ENCODE data around the gene FBLIM1.

The FBLIM1 gene

GRCh38 chr1:15770313-15770962, 11.8 kb downstream of the FBLIM1 start:
- no peak overlapping the region for H3K4me3 ChIP-seq (ENCODE audit: low read depth, low read length)
- POLR2A ChIA-PET = no interaction called here
- no peaks in the 10 kb centered on the region for H3K9me3 ChIP-seq (ENCODE audit: control insufficient read depth, insufficient read depth, low read depth, low read length)
- peaks cover 4 to 79% of the 10 kb centered on the region in 2 experiments; a peak in 2 of 3 replicates for H3K36me3 ChIP-seq (ENCODE audit: control insufficient read depth in 2 of 2, insufficient read depth in 1 of 2, low read length in 2 of 2)
- CTCF ChIA-PET = interaction anchor here (2.2 kb wide), 1 partner anchor 21 kb away, joined by 5 read pairs; no protein-coding TSS in a partner anchor
- H3K27ac ChIP-seq (ENCODE audit: extremely low read depth, low read depth, low read length) = no peak overlapping the region
- H3K4me1 ChIP-seq (ENCODE audit: control insufficient read depth, insufficient read depth, low read length) = no peaks in the 10 kb centered on the region
- TF ChIP-seq ZNF335 (tag by site-specific recombination; conservative IDR thresholded peaks at IDR 0.05) (no peak), MYNN (tag by site-specific recombination; IDR thresholded peaks at IDR 0.05; ENCODE audit: borderline replicate concordance) (no peak), KLF10 (tag by site-specific recombination; IDR thresholded peaks at IDR 0.05) (no peak), ZNF184 (tag by site-specific recombination; IDR thresholded peaks at IDR 0.05) (no peak), ZNF488 (tag by site-specific recombination; IDR thresholded peaks at IDR 0.05) (no peak), ZNF280C (tag by site-specific recombination; IDR thresholded peaks at IDR 0.05) (no peak), FEZF1 (tag by site-specific recombination; IDR thresholded peaks at IDR 0.05) (no peak), ELK4 (IDR thresholded peaks at IDR 0.05; ENCODE audit: borderline replicate concordance, low read depth, low read length) (no peak), ZNF639 (tag by site-specific recombination; IDR thresholded peaks at IDR 0.05) (no peak), ZNF529 (tag by site-specific recombination; IDR thresholded peaks at IDR 0.05; ENCODE audit: insufficient replicate concordance) (no peak), ZNF561 (tag by site-specific recombination; IDR thresholded peaks at IDR 0.05; ENCODE audit: borderline replicate concordance) (no peak), ZNF202 (tag by site-specific recombination; IDR thresholded peaks at IDR 0.05; ENCODE audit: borderline replicate concordance) (no peak), HOXA7 (CRISPR knock-in tag; IDR thresholded peaks at IDR 0.05; ENCODE audit: borderline replicate concordance) (no peak), ZFP3 (tag by site-specific recombination; IDR thresholded peaks at IDR 0.05; ENCODE audit: low read depth) (no peak)

GRCh38 chr1:15771836-15772515, 13.4 kb downstream of the FBLIM1 start:
- no peak overlapping the region for H3K27ac ChIP-seq (ENCODE audit: extremely low read depth, low read depth, low read length)
- ChIA-PET POLR2A (no interaction called here), CTCF (interaction anchor here (0.7 to 2.2 kb wide), 4 partner anchors 20 to 238 kb away, joined by 3 to 5 read pairs (median 4); no protein-coding TSS in a partner anchor)
- no peaks in the 10 kb centered on the region for H3K9me3 ChIP-seq (ENCODE audit: control insufficient read depth, insufficient read depth, low read depth, low read length)
- no peaks in the 10 kb centered on the region for H3K4me1 ChIP-seq (ENCODE audit: control insufficient read depth, insufficient read depth, low read length)
- H3K36me3 ChIP-seq (ENCODE audit: control insufficient read depth in 2 of 2, insufficient read depth in 1 of 2, low read length in 2 of 2) = peaks cover 4 to 82% of the 10 kb centered on the region in 2 experiments; a peak in 2 of 3 replicates
- H3K4me3 ChIP-seq (ENCODE audit: low read depth, low read length) = no peak overlapping the region
- TF ChIP-seq ZNF423 (tag by site-specific recombination; IDR thresholded peaks at IDR 0.05) (no peak), ZNF529 (tag by site-specific recombination; IDR thresholded peaks at IDR 0.05; ENCODE audit: insufficient replicate concordance) (no peak), ZNF155 (tag by site-specific recombination; IDR thresholded peaks at IDR 0.05) (no peak), ZSCAN23 (tag by site-specific recombination; IDR thresholded peaks at IDR 0.05) (no peak), ZNF549 (tag by site-specific recombination; IDR thresholded peaks at IDR 0.05) (no peak), ZNF76 (tag by site-specific recombination; IDR thresholded peaks at IDR 0.05; ENCODE audit: borderline replicate concordance, low read depth) (no peak), ZNF571 (tag by site-specific recombination; IDR thresholded peaks at IDR 0.05) (no peak), ZNF266 (tag by site-specific recombination; IDR thresholded peaks at IDR 0.05; ENCODE audit: low read depth) (no peak), REST (tag by site-specific recombination; IDR thresholded peaks at IDR 0.05) (no peak), ZNF174 (tag by site-specific recombination; IDR thresholded peaks at IDR 0.05) (no peak), ZNF792 (tag by site-specific recombination; IDR thresholded peaks at IDR 0.05) (no peak), YY2 (tag by site-specific recombination; IDR thresholded peaks at IDR 0.05) (no peak)

Data from HEK293 (cell line).